ENCODE measurements around the gene NIPAL4.

Gene NIPAL4

GRCh38 chr5:157511651-157512644 is 51.9 kb downstream of the NIPAL4 start:
- H3K4me1 ChIP-seq, result peaks cover 21 to 46% (median 39%) of the 10 kb centered on the region in 10 experiments
- no peak overlapping the region for H3K9ac ChIP-seq
- H4K20me1 ChIP-seq, result no peaks in the 10 kb centered on the region
- H3K9me3 ChIP-seq (replicated peaks in 1 of 11), result peaks cover 0 to 12% (median 6%) of the 10 kb centered on the region in 11 experiments; a peak in 12 of 22 replicates
- peak overlapping the region in 3 of 11 experiments; percentile 5 to 42 (median 32); a peak in 4 of 22 replicates for H3K27ac ChIP-seq
- no peak overlapping the region for H3K4me3 ChIP-seq
- TF ChIP-seq Cebpa-rat (IDR thresholded peaks at IDR 0.05), result no peak
- H3K27me3 ChIP-seq, result no peaks in the 10 kb centered on the region
- H3K36me3 ChIP-seq, result peaks cover 0 to 33% (median 8%) of the 10 kb centered on the region in 11 experiments; a peak in 10 of 22 replicates
- H3K4me2 ChIP-seq, result peak overlapping the region in 10 of 11 experiments; percentile 14 to 54 (median 30); a peak in 18 of 22 replicates

DNA sequence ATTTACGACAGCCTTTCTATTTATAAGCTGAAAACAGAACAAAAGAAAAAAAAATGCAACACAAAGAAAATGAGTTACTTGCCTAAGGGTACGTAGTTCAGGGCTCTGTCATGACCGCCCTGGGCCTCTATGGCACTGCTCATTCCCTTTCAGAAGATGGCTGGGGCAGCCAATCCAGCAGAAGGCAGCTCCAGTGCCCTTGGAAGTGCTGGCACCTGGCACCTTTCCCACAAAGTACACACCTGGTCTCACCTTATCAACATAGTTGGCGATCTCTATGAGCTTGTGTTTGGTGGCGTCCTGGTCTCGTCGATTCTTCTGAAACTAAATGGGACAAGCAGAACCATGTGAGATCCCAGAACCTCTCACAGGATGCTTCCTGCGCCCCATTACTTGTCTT is 53.2 kb downstream of the NIPAL4 start:
- Histone ChIP-seq H3K27me3 (no peaks in the 10 kb centered on the region), H3K36me3 (peaks cover 0 to 43% (median 12%) of the 10 kb centered on the region in 11 experiments; a peak in 10 of 22 replicates), H3K4me1 (peaks cover 15 to 34% (median 26%) of the 10 kb centered on the region in 10 experiments), H4K20me1 (no peaks in the 10 kb centered on the region), H3K4me2 (no peak overlapping the region), H3K9me3 (replicated peaks in 1 of 11) (peaks cover 0 to 12% (median 6%) of the 10 kb centered on the region in 11 experiments; a peak in 12 of 22 replicates), H3K4me3 (no peak overlapping the region), H3K27ac (no peak overlapping the region), H3K9ac (no peak overlapping the region)
- no peak for TF ChIP-seq Cebpa-rat (IDR thresholded peaks at IDR 0.05)

- peaks cover 7 to 18% (median 10%) of the 10 kb centered on the region in 10 experiments; a peak in 19 of 20 replicates for H3K4me1 ChIP-seq
- no peak overlapping the region for H3K4me2 ChIP-seq
- no peaks in the 10 kb centered on the region for H3K27me3 ChIP-seq
- no peak overlapping the region for H3K4me3 ChIP-seq
- no peak for TF ChIP-seq Cebpa-rat (IDR thresholded peaks at IDR 0.05)
- H3K27ac ChIP-seq, result no peak overlapping the region
- peaks cover 0 to 58% (median 16%) of the 10 kb centered on the region in 11 experiments; a peak in 13 of 22 replicates for H3K36me3 ChIP-seq
- H3K9ac ChIP-seq, result no peak overlapping the region
- H4K20me1 ChIP-seq, result no peaks in the 10 kb centered on the region
- H3K9me3 ChIP-seq (replicated peaks in 1 of 11), result peaks cover 0 to 12% (median 6%) of the 10 kb centered on the region in 11 experiments; a peak in 12 of 22 replicates
Measured at GRCh38 chr5:157514974-157515373, 55.0 kb downstream of the NIPAL4 start.

DNA sequence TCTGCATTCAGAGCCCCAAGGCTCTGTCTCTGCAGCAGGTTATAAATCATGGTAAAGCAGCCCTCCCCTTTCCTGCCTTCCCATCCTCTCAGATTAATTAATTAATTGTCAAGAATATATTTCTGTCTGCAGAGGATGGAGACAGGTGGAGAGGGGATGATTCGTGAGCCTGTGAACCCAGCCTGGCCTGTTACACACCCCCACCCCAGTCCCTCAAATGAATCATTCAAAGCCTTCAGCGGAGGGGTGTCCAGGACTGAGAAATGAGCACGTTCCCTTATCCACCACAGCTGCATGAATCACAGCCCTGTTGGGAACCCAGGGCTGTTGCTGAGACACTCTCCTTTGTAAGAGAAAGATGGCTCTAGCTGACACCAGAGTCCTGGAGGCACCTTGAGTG is 56.0 kb downstream of the NIPAL4 start:
- peaks cover 0 to 9% (median 6%) of the 10 kb centered on the region in 11 experiments; a peak in 12 of 22 replicates for H3K9me3 ChIP-seq (replicated peaks in 1 of 11)
- H3K9ac ChIP-seq, result no peak overlapping the region
- no peaks in the 10 kb centered on the region for H3K27me3 ChIP-seq
- peaks cover 5 to 15% (median 7%) of the 10 kb centered on the region in 10 experiments; a peak in 19 of 20 replicates for H3K4me1 ChIP-seq
- H4K20me1 ChIP-seq, result no peaks in the 10 kb centered on the region
- no peak overlapping the region for H3K4me3 ChIP-seq
- H3K4me2 ChIP-seq, result no peak overlapping the region
- peaks cover 0 to 54% (median 16%) of the 10 kb centered on the region in 11 experiments; a peak in 13 of 22 replicates for H3K36me3 ChIP-seq
- no peak for TF ChIP-seq Cebpa-rat (IDR thresholded peaks at IDR 0.05)
- no peak overlapping the region for H3K27ac ChIP-seq

DNA sequence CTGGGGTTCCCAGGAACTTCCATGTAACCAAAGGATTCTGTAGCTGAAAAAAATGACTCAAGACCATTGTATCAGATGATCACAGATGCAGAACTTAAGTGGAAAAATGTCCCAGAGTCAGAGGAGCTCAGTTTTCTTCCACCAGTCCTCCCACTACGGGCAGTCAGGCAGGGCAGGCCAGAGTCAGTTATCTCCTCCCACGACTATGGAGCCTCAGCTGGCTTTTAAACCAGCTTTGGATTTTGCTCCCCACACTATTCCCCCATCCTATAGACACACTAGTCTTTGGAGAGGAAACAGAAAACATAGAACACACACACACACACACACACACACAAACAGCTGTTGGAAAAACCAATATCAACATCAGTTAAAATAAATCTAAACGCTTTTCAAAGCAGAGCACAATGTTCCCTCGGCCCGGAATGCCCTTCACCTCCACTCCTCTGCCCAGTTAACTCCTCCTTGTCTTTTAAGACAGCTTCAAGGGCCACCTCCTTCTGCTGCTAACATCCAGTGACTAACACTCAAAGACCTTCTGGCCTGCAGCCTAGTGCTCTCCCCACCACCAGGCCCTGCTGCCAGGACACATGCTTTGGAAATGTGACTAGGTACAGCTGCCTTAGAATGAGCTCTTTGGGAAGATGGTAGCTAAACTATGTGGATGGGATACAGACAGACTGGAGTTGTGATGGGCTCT is 56.8 kb downstream of the NIPAL4 start:
- no peak for TF ChIP-seq Cebpa-rat (IDR thresholded peaks at IDR 0.05)
- Histone ChIP-seq H3K27ac (no peak overlapping the region), H3K36me3 (peaks cover 0 to 46% (median 16%) of the 10 kb centered on the region in 11 experiments; a peak in 13 of 22 replicates), H3K4me1 (peaks cover 2 to 8% (median 4%) of the 10 kb centered on the region in 10 experiments; a peak in 19 of 20 replicates), H3K4me3 (no peak overlapping the region), H3K9ac (no peak overlapping the region), H3K27me3 (no peaks in the 10 kb centered on the region), H4K20me1 (no peaks in the 10 kb centered on the region), H3K4me2 (no peak overlapping the region), H3K9me3 (replicated peaks in 1 of 11) (peaks cover 0 to 5% (median 2%) of the 10 kb centered on the region in 11 experiments; a peak in 12 of 22 replicates)

DNA sequence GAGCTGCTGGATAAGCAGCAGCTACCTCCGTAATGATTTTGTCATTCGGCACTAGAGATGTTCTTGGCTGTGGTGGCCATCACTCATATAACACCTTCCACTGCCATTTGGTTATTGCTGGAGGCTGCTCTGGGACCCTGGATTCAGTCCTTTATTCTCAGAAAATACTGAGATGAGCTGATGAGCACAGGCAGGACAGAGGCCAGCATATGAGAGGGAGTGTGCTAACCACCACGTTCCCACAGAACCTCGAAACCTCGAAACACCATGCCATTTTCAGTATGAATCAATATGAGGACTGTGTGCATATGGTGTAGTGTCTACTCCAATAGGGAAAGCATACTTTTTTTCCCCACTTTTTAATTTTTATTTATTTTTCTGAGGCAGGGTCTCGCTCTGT is 59.0 kb downstream of the NIPAL4 start:
- TF ChIP-seq Cebpa-rat (IDR thresholded peaks at IDR 0.05), result no peak

DNA sequence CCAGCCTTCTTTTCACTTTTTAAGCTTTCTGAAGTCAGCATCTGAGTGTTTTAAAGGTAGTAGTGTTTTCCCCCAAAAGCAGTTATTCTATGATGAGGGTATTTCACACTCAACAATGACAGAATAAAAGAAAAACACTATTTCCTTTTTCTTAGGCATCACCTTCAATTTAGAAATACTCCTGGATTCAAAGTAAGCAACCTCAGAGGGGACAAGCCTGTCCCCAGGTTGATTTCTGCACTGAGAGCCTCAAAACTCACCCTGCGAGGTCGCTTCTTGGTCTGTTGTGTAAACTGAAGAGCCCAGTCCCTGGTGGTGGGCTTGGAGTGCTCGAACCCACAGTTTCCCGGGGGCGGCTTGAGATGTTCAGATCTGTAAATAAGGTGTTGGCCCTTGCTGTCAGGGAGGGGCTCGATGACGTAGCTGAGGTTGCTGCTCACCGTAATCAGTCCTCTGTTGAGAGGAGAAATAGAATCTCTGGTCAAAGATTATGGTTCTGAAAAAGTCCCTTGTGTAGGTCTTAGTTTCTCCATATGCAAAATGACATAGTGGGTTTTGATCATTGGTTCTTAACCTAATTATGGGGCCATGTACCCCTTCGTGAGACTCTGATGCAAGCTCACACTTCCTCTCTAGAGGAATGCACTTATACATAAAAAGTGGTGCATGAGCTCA is 59.7 kb downstream of the NIPAL4 start:
- no peak overlapping the region; a peak in 1 of 22 replicates for H3K4me2 ChIP-seq
- no peaks in the 10 kb centered on the region for H3K27me3 ChIP-seq
- no peak overlapping the region for H3K27ac ChIP-seq
- H3K9ac ChIP-seq, result no peak overlapping the region
- H4K20me1 ChIP-seq, result no peaks in the 10 kb centered on the region; a peak in 1 of 22 replicates
- peaks cover 0 to 5% (median 0%) of the 10 kb centered on the region in 10 experiments; a peak in 1 of 20 replicates for H3K4me1 ChIP-seq
- TF ChIP-seq Cebpa-rat (IDR thresholded peaks at IDR 0.05), result no peak
- H3K36me3 ChIP-seq, result peaks cover 0 to 33% (median 9%) of the 10 kb centered on the region in 11 experiments; a peak in 8 of 22 replicates
- H3K4me3 ChIP-seq, result no peak overlapping the region
- H3K9me3 ChIP-seq (replicated peaks in 1 of 11), result no peaks in the 10 kb centered on the region

More for the DNA sequence above, 59.0 kb downstream of the NIPAL4 start:
- no peak overlapping the region for H3K9ac ChIP-seq
- H3K36me3 ChIP-seq, result peaks cover 0 to 33% (median 9%) of the 10 kb centered on the region in 11 experiments; a peak in 9 of 22 replicates
- H3K4me3 ChIP-seq, result no peak overlapping the region
- H3K27me3 ChIP-seq, result no peaks in the 10 kb centered on the region
- H3K27ac ChIP-seq, result no peak overlapping the region
- H4K20me1 ChIP-seq, result no peaks in the 10 kb centered on the region; a peak in 1 of 22 replicates
- H3K4me1 ChIP-seq, result peaks cover 0 to 5% (median 0%) of the 10 kb centered on the region in 10 experiments; a peak in 1 of 20 replicates
- no peak overlapping the region for H3K4me2 ChIP-seq
- no peaks in the 10 kb centered on the region for H3K9me3 ChIP-seq (replicated peaks in 1 of 11)
